HCEC 1CT (cell line): ENCODE data around the gene PPM1A.

ENCODE experiments used
- DNase-seq: peaks from one replicate; pipeline ENCODE4 v3.0.0-alpha.2; 2017

PPM1A gene

GRCh38 chr14:60326274-60326673, 77.3 kb downstream of the PPM1A start:
- no peak for DNase-seq

GRCh38 chr14:60327447-60328331, 78.7 kb downstream of the PPM1A start:
- DNase-seq = no peak

DNA sequence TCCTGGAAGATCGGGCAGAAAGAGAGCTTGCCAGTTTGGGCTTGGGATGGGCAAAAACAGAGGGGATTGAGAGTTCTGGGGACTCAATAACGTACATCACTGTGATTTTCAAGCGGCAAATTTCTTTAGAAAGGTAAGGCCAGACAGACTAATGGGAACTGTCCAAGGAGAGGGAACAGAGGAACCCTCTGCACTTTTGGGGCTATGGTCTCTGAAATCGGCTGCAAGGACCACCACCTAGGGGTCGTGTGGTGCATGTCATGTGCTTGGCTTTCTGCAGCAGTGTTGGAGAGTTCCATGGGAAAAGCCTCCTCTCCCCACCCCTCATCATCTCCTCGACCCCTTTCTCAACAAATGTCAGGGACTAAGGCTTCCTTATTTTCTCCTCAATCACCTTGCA, 79.6 kb downstream of the PPM1A start:
- no peak for DNase-seq

DNA sequence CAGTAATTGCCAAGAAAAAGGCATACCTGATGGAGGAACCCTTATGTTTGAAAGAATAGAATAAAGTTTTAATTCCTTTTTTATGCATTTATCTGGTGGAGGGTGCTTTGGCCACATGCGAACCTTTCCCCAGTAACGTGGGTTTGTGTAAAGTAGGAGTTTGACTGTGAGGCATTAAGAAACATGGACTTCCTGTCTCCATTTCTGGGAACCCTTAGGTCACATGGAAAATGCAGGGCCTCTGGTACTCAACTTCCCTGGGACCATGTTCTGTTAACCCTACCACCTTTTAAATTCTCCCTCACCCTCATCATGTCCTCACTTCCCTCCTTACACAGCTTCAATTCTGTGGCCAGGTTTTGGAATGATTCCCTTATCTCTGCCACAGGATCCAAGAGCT, 80.3 kb downstream of the PPM1A start:
- DNase-seq = no peak

- peak; percentile 46 for DNase-seq
These were observed 82.4 kb downstream of the PPM1A start for GRCh38 chr14:60331201-60332045.

GRCh38 chr14:60332046-60332399, 83.0 kb downstream of the PPM1A start:
- no peak for DNase-seq

GRCh38 chr14:60332869-60333268, 83.8 kb downstream of the PPM1A start:
- no peak for DNase-seq

DNA sequence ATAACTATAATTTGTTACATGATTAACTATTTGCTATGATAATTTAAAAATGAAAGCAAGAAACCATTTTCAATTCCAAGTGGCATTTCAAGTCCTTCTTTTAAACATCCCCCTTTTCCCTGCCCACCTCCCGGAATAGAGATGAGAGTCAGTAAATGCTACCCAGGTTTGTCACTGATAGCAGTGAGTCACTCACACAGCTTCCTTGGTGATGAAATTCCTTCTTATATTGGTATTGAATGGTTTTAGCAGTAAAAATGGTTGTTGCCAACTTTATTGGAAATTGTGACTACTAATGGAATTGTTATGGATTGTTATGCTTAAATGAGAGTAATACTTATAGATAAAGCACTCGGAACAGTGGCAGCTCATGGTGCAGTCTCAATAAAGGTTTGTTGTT, 90.5 kb downstream of the PPM1A start:
- no peak for DNase-seq

- no peak for DNase-seq
These were observed 94.6 kb downstream of the PPM1A start for GRCh38 chr14:60343571-60344071.

GRCh38 chr14:60344751-60345150, 95.7 kb downstream of the PPM1A start:
- DNase-seq = no peak

GRCh38 chr14:60346706-60347105, 97.7 kb downstream of the PPM1A start:
- no peak for DNase-seq

GRCh38 chr14:60348211-60348610, 99.2 kb downstream of the PPM1A start:
- DNase-seq = no peak
